HG02571 (cell line): ENCODE results near the gene STXBP1.
"Not testable (repeated sequence)": the region's sequence is repeated elsewhere in the genome, so short reads cannot be mapped to it uniquely, and the experiment has no call there.

Source experiments
- ATAC-seq: cut with Tn5 transposase; IDR thresholded peaks from one replicate; pipeline ENCODE4 v1.9.1; 2021; ENCODE audit warnings: mild to moderate bottlenecking, moderate library complexity; ENCODE audit not compliant: unreplicated experiment

The STXBP1 gene

DNA sequence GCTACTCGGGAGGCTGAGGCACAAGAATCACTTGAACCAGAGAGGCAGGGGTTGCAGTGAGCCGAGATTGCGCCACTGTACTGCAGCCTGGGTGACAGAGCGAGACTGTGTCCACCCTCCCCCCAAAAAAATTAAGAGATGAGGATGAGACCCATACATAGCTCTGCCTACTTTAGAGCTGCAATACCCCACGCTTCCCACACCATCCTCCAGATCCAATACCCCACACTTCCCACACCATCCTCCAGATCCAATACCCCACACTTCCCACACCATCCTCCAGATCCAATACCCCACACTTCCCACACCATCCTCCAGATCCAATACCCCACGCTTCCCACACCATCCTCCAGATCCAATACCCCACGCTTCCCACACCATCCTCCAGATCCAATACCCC lies 34.9 kb upstream of the STXBP1 start:
- ATAC-seq: not testable (repeated sequence)

DNA sequence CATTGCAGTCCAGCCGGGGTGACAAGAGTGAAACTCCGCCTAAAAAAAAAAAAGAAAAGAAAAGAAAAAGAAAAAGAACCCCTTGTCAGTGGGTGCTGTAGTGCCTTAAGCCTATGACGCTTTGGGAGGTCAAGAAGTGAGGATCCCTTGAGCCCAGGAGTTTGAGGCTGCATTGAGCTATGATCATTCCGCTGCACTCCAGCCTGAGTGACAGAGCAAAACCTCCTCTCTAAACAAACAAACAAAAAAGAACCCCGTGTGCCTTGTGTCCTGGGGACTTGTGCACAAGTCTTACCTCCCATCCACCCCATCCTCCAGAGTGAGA lies 33.5 kb upstream of the STXBP1 start:
- ATAC-seq: no peak

DNA sequence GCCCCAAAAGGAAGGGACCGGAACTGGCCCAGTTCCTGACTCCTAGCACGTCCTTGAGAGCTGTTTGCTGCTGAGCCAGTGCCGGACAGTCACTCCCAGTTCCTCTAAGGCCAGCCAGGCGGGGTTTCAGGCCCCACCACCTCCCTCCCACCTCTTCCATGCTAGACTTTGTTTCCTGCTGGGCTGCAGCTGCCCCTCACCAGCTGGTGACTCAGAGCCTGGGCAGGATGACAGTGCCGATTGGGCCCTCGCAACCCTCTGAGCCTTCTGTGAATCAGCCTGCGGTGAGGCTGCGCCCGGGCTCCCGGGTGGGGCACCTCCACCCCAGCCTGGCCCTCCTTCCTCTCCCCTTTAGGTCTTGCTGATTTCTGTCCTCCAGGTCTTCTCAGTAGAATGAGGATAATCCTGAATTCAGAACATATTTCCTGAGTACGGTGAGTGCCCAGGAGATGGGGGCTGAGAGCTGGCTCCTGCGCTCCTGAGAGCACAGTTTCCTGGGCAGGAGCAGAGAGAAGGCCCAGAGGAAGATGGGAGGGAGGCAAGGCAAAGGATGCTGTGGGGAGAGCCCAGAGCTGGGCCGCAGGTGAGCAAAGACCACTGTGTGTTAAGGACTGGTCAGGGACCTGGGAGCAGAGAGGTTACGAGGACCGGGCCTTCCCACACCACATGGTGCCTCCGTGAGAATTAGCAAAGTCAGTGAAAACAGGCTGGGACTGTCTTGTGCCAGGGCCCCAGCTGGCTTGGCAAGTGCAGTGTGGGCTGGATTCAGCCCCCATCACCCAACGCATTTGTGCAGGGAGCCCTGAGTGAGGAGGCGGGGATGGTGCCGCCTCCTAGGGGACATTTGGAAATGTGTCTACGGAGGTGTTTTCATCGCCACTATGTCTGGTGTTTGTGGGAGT lies 32.9 kb upstream of the STXBP1 start:
- ATAC-seq: no peak

DNA sequence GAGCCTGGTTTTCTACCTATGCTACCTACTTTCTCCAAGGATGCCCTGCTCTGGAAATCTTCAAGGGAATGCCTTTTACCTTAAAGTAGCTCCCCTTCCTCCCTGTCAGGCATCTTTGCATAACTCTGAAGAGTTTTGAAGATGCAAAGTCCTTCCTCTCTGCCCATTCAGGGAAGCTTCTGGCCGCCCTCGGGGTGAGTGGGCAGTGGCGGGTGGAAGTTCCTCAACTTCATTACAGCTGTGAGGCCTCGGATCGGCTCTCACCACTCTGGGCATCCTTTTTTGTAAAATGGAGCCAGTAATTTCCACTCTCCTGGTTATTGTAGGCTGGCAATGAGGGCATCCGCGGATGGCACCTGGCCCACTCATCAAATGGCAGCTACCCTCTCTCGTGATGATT lies 31.7 kb upstream of the STXBP1 start:
- no peak for ATAC-seq

DNA sequence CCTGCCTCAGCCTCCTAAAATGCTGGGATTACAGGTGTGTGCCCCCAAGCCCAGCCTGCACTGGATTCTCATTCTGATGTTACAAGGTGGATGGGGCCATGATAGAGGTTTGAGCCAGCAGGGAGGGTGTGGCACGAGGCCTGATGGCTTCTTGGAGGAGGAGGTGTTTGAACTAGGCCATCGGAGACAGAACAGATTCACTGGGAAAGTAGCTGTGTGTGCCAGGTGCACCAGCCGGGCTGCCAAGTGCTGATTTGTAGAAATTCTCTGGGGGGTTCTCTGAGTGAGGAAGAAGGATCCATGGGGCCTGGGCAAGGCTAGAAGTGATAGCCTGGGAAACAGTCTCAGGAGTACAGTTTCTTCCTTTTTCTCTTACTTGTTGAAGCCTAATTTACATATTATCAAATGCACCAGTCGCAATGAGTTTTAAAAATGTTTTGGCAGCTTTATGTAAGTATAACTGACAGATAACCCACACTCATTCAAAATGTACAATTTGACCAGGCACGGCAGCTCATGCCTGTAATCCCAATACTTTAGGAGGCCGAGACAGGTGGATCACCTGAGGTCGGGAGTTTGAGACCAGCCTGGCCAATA lies 31.1 kb upstream of the STXBP1 start:
- ATAC-seq: no peak

DNA sequence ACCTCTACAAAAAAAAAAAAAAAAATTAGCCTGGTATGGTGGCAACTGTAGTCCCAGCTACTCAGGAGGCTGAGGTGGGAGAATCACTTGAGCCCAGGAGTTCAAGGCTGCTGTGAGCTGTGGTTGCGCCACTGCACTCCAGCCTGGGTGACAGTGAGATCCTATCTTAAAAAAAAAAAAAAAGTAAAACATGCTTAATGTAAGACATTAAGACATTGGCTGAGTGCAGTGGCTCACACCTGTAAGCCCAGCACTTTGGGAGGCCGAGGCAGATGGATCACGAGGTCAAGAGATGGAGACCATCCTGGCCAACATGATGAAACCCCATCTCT lies 27.6 kb upstream of the STXBP1 start:
- ATAC-seq: not testable (repeated sequence)

DNA sequence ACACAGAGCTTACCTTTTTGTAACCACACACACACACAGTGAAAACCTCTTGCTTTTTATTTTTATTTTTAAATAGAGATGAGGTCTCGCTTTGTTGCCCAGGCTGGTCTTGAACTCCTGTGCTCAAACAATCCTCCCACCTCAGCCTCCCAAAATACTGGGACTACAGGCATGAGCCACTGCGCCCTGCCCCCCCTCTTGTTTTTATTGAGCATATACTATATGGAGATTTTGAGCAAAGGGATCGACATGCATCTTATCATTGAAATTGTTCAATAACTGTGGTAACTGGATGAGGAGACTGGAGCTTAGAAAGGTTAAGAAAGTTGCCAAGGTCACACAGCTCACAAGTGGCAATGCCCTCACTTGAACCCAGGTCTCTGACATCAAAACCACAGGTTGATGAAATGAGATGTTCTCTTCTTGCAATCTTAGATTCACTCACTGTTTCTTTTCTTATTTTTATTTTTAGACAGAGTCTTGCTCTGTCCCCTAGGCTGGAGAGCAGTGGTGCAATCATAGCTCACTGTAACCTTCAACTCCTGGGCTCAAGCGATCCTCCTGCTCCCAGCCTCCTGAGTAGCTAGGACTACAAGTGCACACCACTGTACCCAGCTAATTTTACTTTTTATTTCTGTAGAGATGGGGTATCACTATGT lies 26.8 kb upstream of the STXBP1 start:
- no peak for ATAC-seq

DNA sequence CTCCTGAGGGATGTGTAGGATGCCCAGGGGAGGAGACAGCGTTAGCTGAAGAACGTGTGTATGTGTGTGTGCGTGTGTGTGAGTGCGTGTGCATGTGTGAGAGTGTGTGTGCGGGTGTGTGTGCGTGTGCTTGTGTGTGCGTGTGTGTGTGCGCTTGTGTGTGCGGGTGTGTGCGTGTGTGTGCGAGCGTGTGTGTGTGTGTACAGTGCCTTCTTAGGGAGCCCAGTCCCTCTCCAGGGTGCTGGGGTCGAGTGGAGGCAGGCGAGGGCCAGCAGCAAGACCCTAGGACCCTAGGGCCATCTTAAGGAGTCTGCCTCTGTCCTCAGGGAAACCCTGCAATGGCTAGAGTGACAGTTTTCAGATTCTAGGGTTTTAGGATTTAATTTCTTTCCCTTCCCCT lies 26.0 kb upstream of the STXBP1 start:
- no peak for ATAC-seq

DNA sequence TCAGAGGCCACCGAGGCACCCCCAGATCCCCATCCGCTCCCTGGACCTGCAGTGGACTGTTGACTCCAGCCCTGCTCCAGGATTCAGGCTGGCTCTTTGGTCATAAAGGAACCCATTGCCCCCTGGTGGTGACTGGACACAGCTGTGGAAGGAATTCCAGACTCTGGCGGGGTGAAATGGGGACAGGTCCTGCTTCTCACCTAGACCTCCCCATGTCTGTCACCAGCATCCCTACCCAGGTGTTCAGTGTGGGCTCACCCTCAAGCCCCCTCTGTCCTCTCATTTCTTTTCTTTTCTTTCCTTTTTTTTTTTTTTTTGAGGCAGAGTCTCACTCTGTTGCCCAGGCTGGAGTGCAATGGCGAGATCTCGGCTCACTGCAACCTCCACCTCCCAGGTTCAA lies 25.5 kb upstream of the STXBP1 start:
- ATAC-seq: no peak

DNA sequence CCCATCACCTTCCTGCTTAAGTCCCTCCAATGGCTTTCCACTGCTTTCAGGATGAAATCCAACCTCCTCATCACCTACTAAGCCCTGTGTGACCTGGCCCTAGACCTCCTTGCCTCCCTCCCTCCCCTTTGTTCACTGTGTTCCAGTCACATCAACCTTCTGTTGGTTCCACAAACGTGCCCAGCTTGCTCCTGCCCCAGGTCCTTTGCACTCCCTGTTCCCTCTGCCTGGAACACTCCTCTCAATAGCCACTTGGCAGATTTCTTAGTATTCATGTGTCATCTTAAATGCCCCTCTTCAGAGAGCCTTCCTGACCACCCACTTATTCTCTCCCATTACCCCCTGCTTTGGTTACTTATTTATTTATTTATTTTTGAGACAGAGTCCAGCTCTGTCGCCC lies 24.1 kb upstream of the STXBP1 start:
- ATAC-seq: no peak

DNA sequence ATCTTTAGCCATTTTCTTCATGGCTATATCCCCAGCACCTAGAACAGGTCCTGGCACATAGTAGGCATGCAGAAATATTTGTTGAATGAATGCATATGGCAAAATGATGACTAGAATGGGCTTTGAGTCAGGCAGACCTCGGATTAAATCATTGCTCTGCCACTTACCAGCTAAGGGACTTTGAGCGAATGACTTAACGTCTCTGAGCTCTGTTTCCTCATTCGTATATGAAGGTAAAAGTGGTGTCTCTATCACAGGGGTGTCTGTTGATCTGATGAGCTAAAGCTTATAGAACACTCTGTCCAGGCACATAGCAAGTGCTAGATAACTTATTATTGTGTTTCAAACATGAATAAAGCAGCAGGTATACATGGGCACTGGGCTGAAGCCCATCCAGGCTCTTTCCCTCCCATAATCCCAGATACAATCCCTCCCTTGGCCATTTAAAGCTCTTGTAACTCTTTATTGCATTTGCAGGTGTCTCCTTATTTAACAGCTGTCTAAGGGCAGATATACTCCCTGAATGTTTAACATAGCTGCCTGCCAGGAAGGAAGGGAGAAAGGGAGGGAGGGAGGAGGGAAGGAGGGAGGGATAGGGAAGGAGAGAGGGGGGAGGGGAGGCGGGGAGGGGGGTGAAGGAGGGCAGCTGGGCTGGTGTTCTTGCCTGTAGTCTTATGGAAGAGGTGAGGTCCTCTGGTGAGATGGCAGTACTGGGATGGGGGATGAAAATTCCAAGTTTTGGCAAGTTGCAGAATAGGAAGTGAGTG lies 23.2 kb upstream of the STXBP1 start:
- ATAC-seq: no peak

DNA sequence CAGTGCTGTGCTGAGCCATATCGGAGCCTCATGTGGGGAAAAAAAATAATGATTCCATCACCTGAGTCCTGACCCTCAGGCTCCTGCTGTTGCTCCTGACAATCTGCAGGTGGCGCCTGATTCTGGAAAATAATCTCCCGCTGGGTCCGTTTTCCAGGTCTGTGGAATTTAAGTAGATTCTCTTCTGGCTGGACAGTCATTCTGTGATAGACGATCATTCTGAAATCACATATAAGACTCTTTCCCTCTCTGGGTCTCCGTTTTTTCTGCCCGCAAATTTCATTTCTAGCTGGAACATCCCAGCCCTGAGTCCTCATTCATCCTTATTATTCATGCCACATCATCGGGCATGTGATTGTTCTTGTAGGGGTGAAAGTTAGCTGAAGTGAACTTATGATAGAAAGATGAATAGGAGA lies 22.1 kb upstream of the STXBP1 start:
- no peak for ATAC-seq

DNA sequence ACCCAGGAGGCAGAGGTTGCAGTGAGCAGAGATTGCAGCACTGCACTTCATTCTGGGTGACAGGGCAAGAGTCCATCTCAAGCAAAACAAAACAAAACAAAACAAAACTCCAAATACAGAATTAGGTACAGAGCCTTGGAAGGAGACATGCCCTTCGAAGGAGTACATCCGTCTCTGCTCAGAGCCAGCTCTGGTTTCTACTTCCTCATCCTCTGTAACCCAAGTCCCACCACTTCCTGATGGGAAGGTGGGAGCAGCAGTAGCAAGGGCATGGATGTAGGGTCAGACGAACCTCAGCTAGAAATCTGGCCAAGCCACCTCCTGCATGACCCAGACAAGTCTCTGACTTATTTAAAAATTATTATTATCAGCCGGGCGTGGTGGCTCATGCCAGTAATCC lies 16.5 kb upstream of the STXBP1 start:
- ATAC-seq: no peak

DNA sequence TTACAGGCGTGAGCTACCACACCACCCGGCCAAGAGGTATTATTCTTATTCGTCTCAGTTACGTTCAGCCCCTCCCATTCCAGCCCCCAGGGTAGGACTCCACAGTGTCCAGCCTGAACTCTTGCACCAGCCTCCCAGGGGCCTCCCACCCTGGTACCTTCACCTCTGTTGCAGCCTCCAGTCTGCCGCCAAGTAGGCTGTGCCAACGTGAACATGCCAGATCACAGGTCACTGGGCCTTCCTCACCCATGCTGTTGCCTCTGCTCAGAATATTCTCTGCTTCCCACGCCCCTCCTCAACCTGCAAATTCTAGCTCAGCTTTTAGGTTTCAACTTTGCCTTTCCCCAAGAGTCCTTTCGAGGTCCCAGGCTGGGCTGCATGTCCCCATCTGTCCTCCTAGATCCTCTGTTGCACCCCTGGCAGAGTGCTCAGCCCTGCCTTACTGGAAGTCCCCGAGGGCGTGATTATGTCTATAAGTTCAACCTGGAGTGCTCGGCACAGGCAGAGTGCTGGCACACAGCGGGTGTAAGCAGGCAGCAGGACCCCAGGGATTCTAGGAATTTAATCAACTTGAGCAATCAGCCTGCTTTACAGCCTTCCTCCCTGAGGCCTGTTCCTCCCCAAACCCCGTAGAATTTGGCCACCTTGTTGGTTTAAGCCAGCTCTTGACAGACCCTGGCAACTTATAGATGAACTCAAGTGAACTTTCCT lies 13.1 kb upstream of the STXBP1 start:
- ATAC-seq: no peak

DNA sequence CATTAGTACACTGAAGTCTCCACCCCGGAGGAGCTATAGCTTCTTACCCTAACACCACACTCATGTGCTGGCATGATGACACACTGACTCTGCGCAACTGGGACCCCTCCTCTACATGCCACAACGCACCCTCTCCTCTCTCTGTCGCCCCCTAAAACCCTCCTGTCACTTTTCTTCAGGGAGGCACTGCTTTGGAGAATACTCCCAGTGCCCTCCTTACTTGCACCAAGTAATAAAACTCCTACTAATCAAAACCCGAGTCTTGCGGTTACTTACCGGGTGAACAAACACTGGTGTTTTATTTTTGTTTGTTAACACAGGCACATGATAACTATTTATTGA lies 12.6 kb upstream of the STXBP1 start:
- no peak for ATAC-seq

DNA sequence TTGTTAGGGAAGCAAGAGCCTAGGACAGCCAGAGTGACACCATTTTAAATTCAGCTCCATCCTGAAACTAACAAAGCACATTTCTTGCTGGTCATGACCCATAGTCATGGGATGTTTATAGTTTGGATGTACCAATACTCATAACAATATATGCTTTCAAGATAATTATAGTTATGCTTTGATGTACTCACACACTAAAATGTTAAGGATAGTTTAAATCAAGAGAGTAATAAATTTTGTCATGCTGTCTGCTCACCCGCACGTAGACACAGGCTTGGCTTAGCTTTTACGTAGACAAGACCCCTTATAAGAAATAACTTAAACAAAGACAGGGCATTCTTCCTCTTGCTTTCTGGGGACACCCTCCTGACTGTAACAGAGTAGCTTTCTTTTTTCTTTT lies 8.9 kb upstream of the STXBP1 start:
- no peak for ATAC-seq

DNA sequence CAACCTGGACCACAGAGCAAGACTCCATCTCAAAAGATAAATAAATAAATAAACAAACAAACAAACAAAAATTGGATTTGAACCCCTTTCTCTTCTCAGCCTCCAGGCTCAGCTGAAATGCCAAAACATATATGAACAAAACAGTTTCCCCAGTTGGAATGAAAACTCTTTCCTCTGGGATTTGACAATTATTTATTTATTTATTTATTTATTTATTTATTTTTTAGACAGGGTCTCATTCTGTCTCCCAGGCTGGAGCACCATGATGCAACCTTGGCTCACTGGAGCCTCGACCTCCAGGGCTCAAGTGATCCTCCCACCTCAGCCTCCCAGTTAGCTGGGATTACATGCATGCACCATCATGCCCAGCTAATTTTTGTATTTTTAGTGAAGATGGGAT lies 6.0 kb upstream of the STXBP1 start:
- ATAC-seq: no peak

DNA sequence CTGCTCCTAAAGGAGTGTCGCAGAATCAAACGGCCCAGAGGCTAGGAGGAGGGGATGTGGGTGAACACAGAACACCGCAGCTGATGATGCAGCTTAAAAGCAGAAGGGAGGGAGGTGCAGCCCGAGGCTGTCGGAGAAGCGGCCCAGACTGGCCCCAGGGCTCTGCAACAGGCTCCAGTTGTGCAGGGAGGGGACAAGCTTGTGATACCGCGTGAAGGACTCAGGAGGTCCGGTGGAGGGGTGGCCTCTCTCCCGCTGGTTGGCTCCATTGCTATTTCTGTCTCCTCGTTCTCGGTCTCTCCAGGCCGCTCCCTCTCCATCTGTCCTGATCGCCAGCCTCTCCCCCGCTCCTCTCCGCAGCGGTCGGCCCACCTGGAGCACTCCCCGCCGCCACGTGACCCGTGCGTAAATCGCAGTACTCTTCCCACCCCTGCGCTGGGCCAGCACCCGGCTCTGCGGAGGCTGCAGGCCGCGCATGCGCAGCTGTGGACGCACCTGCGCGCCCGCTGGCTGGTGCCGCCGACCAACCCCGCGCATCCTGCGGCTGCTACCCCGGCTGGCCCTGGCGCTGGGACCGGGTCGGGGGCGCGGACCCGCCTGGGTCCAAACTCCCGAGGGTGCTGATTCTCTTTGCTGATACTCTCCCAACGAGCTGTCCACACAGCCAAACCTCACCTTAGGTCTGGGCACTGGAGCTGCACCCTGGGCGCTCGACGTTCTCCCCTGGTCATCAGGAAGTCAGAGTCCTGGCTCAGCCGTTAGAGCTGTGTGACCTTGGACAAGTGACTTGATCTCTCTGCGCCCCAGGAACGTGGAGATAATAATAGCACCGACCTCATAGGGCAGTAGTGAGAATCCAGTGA lies 3.7 kb upstream of the STXBP1 start:
- ATAC-seq: no peak

DNA sequence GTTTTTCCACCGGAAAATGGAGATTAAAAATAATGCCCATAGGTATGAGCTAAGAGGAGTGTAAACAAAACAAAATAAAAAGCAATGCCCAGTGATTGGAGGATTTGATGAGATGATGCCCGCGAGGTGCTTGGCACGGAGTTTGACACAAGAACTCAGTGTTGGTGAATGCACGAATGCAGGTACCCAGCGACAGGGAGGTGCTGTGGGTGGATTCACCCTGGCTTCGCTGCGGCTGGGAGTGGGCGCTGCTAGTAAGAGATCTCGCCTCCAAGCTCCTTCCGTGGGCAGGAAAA lies 526 bp upstream of the STXBP1 start:
- ATAC-seq: no peak

DNA sequence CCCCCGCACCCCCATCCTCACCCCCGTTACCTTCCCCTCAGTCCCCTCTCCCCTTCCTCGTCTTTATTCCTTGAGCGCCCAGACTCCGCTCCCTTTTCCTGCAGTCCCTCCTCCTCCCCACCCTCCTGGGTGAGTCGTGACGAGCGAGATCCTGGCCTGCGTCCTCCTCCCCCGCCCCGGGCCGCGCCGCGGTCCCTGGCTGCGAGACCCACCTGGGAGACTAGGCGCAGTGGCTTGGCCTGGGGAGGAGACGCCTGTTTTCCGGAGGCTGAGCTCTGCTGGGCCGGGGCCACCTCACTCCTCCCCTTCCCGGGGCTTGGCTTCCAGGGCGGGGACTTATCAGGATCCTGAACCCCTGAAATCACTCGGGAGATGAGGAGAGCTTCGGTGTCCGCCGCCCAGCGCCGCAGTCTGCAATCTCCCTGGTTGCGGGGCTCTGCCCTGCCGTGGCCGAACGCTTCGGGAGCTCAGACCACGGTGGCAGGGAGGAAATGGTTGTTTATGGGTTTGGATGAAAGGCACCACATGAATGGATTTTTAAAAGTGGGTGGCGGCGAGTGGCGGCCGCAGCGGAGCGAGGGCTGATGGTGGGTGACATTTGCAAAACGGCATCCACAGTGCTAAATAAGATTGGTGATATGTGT lies 984 bp downstream of the STXBP1 start:
- ATAC-seq: no peak
